ENCODE data around the gene DAND5. TPM values are rescaled to one million over a fixed set of nuclear protein-coding genes. Genes with fewer than 3 reads are reported as not detected.
A peak's percentile ranks its signal among the peaks of the same experiment; 100 is the strongest.

DAND5 gene
- total and polyA plus RNA-seq, 9 of the 15 experiments (the other 6 are each of a cell fraction or from before 2014, with no cell fraction given): 0.22 to 0.83 (median 0.60) TPM

DNA sequence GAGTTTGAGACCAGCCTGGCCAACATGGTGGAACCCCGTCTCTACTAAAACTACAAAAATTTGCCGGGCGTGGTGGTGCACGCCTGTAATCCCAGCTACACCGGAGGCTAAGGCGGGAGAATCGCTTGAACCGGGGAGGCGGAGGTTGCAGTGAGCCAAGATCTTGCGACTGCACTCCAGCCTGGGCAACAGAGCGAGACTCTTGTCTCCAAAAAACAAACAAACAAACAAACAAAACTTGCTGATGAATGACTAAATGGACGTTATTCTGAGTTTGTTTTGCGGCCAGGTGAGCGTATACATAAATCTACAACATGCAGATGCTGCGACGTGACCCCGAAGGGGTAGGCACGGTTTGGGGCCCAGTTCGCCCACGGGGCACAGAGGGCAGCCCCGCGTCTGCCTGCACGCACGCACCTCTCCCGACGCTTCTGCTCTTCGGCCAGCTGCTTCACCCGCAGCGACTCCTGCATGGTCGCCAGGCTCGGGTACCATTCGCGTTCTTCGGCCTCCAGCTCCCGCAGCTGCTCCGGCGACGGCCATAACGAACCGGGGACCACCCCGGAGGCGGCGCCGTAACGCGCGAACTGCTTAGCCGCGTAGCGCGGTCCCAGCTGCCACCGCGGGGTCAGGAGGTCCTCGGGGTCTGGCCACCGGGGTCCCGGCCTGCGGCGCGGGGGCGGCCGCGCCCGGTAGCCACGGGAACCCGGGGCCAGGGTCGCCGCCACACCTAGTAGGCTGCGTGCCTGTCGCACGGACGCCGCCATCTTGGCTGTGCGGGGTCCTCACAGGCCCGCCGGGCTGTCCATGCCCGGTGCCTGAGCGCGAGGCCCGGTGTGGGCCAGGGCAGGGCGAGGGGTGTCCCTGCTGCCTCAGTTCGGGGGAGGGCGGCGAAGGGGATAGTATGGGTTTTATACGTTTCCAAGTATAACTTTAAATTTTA, 12.7 kb upstream of the DAND5 start, which contains the start of gene GADD45GIP1 (continued):
- TF ChIP-seq TSHZ1 (CRISPR knock-in tag; IDR thresholded peaks at IDR 0.05): no peak
- TF ChIP-seq MCM7 (IDR thresholded peaks at IDR 0.05): no peak
- TF ChIP-seq, protein P1, sequence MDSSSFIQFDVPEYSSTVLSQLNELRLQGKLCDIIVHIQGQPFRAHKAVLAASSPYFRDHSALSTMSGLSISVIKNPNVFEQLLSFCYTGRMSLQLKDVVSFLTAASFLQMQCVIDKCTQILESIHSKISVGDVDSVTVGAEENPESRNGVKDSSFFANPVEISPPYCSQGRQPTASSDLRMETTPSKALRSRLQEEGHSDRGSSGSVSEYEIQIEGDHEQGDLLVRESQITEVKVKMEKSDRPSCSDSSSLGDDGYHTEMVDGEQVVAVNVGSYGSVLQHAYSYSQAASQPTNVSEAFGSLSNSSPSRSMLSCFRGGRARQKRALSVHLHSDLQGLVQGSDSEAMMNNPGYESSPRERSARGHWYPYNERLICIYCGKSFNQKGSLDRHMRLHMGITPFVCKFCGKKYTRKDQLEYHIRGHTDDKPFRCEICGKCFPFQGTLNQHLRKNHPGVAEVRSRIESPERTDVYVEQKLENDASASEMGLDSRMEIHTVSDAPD (CRISPR knock-in tag; IDR thresholded peaks at IDR 0.05): no peak
- TF ChIP-seq NFIX (CRISPR knock-in tag; IDR thresholded peaks at IDR 0.05; ENCODE audit: low read depth): no peak
- no peak for TF ChIP-seq ZNF766 (CRISPR knock-in tag; conservative IDR thresholded peaks at IDR 0.05)
- TF ChIP-seq TFAM (CRISPR knock-in tag; conservative IDR thresholded peaks at IDR 0.05): no peak
- no peak for TF ChIP-seq TCFL5 (CRISPR knock-in tag; conservative IDR thresholded peaks at IDR 0.05)
- TF ChIP-seq ERF (CRISPR knock-in tag; IDR thresholded peaks at IDR 0.05): no peak
- TF ChIP-seq, protein P2, sequence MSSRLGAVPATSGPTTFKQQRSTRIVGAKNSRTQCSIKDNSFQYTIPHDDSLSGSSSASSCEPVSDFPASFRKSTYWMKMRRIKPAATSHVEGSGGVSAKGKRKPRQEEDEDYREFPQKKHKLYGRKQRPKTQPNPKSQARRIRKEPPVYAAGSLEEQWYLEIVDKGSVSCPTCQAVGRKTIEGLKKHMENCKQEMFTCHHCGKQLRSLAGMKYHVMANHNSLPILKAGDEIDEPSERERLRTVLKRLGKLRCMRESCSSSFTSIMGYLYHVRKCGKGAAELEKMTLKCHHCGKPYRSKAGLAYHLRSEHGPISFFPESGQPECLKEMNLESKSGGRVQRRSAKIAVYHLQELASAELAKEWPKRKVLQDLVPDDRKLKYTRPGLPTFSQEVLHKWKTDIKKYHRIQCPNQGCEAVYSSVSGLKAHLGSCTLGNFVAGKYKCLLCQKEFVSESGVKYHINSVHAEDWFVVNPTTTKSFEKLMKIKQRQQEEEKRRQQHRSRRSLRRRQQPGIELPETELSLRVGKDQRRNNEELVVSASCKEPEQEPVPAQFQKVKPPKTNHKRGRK (tag; IDR thresholded peaks at IDR 0.05): no peak
- no peak for TF ChIP-seq ZNF584 (CRISPR knock-in tag; IDR thresholded peaks at IDR 0.05; ENCODE audit: low read depth)
- no peak for TF ChIP-seq HMBOX1 (IDR thresholded peaks at IDR 0.05)
- no peak for TF ChIP-seq ZBTB43 (CRISPR knock-in tag; IDR thresholded peaks at IDR 0.05)
- no peak for TF ChIP-seq XRCC4 (IDR thresholded peaks at IDR 0.05; ENCODE audit: extremely low read depth, insufficient read depth, insufficient read length)
- peak; percentile 95 for TF ChIP-seq SAP30 (IDR thresholded peaks at IDR 0.05; ENCODE audit: borderline replicate concordance, insufficient read depth, low read depth, low read length, poor library complexity, severe bottlenecking)
- no peak for TF ChIP-seq EHMT2 (IDR thresholded peaks at IDR 0.05)
- TF ChIP-seq NCOA1 (IDR thresholded peaks at IDR 0.05; ENCODE audit: low read depth): no peak

Data from K562 (cell line).